HG03066 (cell line): ENCODE data around the gene VASP.

Experiments used
- ATAC-seq: cut with Tn5 transposase; IDR thresholded peaks from one replicate; pipeline ENCODE4 v1.9.1; 2021; ENCODE audit warnings: low read depth; ENCODE audit not compliant: unreplicated experiment

Gene VASP

DNA sequence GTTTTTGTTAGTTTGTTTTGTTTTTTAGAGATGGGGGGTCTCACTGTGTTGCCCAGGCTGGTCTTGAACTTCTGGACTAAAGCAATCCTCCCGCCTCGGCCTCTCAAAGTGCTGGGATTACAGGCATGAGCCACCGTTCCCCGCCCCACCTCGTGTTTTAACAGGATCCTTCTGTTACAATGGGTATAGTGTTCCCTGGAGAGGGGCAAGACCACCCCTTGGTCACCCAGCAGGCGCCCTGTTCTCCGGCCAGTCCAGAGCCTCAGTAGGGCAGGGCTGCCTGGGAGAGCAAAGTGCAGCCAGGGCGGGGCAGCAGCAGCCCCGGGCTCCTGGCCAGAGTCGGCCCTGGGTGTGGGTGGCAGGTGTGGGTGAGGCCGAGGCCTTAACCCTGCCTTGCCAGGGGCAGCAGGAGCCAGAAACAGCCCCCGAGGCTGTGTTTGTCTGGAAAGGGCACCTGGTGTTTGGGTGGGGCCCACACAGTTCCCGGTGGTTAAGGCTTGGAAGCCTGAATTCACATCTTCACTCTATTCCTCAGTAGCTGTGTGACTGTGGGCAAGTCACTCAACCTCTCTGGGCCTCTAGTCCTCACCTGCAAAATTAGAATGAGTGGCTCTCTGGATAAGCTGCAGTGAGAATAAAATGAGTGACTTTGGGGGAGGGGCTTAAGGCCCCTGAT lies 7.2 kb downstream of the VASP start:
- ATAC-seq = no peak

- no peak for ATAC-seq
These were observed 7.9 kb downstream of the VASP start for GRCh38 chr19:45515081-45515624.

GRCh38 chr19:45515807-45516401 lies 8.6 kb downstream of the VASP start:
- no peak for ATAC-seq

DNA sequence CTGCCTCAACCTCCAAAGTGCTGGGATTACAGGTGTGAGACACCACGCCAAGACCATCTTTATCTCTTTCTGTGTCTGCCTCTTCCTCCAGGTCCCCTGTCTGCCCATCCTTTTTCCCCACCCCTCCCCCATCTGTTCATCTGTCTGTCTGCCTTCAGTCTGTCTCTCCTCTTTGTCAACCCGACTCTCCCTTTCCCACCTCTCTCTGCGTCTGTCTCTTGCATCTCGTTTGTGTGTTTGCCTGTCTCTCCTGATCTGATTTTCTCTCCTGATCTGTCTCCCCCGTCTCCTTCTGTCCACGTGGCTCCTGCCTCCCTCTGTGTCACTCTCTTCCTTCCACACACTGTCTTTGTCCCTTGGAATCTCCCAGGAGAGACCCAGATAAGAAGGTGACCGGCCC lies 10.0 kb downstream of the VASP start:
- no peak for ATAC-seq

GRCh38 chr19:45517641-45518468 lies 10.6 kb downstream of the VASP start:
- no peak for ATAC-seq

DNA sequence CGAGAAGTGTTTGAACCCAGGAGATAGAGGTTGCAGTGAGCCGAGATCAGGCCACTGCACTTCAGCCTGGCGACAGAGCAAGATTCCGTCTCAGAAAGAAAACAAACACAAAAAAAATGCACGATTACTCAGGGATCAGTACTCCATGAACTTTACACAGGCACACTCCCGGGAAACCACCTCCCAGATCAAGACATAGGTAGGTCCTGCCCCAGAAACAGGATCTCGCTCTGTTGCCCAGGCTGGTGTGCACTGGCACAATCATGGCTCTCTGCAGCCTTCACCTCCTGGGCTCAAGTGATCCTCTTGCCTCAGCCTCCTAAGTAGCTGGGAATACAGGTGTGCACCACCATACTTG lies 11.2 kb downstream of the VASP start:
- ATAC-seq = no peak

GRCh38 chr19:45522010-45522941 lies 15.0 kb downstream of the VASP start:
- ATAC-seq = no peak

GRCh38 chr19:45523642-45524256 lies 16.5 kb downstream of the VASP start:
- ATAC-seq = peak; percentile 70

DNA sequence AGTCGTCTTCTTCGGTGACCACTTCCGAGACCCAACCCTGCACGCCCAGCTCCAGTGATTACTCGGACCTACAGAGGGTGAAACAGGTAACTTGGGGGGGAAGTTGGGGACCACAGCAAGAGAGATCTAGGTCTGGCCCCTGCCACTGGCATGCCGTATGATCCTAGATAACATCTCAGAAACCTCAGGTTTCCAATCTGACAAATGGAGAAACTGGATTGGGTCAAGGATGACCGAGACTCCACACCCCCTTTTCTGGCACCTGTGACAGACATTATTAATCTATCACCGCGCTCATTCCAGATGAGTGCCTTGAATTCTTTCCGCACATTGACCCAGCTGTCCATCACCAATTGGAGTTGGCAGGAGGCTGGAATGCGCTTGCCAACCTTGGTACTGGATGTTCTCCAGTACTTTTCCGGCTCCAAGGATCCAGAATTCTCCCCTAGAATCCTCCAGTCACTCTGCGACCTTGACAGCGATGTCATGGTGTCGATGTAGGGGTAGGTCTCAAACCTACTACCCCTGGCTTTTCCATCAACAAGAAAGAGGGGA lies 17.4 kb downstream of the VASP start:
- no peak for ATAC-seq

GRCh38 chr19:45526143-45526542 lies 18.9 kb downstream of the VASP start:
- no peak for ATAC-seq

DNA sequence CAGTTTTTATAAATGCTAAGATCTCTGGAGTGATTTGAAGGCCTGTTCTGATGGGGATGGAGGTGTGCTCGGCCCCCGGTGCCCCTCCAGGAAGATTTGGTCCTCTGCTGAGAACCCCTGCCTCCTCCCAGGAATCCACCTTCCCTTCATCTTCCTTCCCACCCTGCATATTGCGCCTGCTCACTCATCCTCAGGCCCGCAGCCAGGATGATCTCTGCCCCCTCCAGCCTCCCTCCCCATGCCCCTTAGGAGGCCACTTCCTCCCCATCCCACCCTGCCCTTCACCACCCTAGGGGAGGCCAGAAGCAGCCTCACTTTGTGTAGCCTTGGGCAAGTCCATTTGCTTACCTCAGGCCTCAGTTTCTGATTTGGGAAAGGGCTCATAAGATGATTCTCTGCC lies 19.7 kb downstream of the VASP start:
- ATAC-seq = no peak

DNA sequence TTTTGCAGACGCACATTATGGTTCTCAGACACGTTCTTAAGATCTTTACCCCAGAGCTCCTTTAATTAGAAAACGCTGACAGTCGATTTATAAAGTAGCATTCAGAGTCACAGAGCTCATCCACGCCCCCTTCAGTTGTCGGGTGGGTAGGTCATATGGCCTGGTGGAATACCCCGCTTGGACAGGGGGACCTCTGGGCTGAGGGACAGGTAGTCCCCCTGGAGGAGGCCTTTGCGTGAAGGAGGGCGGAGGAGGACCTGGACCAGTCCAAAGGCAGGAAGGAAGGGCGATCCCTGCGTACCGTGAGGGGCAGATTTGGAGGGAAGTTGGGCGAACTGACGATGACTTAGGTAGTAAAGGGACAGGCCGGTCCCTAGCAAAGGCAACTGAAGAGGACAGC lies 20.5 kb downstream of the VASP start:
- ATAC-seq = no peak

DNA sequence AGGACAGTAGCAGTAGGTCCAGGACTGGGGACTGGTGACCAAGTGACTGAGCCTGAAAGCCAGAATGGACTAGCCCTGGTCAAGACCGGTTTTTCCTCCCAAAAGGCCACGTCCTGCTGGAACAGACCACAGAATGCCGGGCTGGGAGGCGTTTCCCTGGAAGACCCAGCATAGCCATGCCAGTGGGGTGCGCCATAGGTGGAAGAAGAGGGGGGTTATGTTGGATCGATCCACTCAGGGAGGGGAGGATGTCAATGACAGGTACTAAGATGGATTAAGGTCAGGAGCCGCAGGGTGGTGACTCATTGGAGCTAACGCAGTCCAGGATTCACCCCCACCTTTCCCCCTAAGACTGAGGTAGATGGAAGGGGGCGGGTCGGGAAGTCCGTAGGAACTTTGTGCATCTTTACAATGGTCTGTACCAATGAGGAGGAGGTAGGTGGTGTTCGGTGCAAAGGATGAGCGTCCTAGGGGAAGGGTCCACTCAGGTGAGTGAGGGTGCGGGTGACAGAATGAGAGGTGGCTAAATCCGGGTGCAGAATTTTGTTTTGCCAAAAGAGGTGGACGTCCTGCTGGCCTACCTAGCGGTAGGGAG lies 21.0 kb downstream of the VASP start:
- no peak for ATAC-seq

DNA sequence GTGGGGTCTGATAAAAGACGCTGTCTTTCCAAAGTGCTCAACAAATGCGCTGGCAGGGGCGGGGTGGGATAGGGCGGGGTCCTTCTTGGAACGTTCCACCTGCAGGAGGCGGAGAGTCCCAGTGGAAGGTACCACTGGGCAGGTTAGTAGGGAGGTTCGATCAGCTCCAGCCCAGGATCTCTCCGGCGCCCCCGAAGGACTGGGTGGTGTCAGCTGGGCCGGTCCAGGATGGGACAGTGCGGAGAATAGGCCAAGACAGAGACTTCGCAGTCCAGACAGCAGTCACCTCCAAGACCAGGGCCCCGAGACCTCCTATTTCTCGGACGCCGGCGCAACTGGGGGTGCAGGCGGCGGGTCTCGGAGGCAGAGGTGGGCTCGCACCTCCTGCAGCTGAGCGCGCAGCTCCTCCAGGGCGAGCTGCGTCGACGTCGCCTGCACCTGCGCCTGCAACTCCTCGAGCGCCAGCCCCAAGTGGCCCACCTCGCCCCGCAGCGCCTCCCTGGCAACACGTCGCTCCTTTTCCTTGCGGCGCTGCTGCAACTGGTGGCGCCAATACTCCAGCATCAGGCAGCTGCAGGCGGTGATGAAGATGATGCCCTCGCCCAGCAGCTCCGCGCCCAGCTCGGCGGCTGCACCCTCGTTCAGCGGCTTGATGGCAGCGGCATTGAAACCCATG lies 21.6 kb downstream of the VASP start:
- ATAC-seq = no peak

- no peak for ATAC-seq
These were observed 22.1 kb downstream of the VASP start for GRCh38 chr19:45529420-45529785.

DNA sequence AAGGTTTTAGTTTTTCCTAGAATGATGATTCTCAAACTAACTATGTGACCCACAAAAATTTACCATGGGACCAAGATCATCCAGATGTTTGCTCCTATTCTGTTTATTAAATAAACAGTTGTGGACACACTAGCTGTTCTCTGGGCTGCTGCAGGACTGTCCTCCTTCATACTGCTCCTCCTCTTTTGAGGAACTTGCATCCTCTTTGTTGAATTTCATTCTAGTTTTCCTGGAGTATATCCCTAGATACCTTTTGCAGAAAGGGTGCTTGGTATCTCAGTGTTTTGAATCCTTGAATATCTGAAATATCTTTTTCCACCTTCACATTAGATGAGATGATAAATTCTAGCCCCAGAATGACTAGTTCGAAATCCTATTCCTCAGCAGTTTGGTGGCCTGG lies 24.1 kb downstream of the VASP start:
- ATAC-seq = no peak

DNA sequence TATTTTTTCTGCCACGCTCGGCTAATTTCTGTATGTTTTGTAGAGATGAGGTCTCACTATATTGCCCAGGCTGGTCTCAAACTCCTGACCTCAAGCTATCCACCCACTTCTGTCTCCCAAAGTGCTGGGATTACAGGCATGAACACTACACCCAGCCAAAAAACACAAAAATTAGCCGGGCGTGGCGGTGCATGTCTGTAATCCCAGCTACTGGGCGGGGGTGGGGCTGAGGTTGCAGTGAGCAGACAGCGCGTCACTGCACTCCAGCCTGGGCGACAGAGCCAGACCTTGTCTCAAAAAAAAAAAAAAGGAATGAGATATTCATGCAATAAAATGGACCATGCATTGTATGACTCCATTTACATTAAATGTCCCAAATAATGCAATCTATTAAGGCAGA lies 32.2 kb downstream of the VASP start:
- no peak for ATAC-seq

- ATAC-seq = no peak
These were observed 35.0 kb downstream of the VASP start for GRCh38 chr19:45542234-45542668.

GRCh38 chr19:45547211-45547770 lies 40.0 kb downstream of the VASP start:
- no peak for ATAC-seq
